OCI-LY7 (cell line): ENCODE measurements around the gene AK4. TPM values are rescaled to one million over a fixed set of nuclear protein-coding genes. Genes with fewer than 3 reads are reported as not detected.

Source experiments
- BruUV-seq: library from RNA; stranded (reverse); fragments of 400-500 nt; replicated peaks from 2 replicates; lab custom pipeline; 2021; lab: Mats Ljungman, UMichigan
- CTCF ChIA-PET: fragments of 300-600 bp; sonication (Branson Sonifier 250); formaldehyde crosslinking; loops from one replicate; lab custom pipeline; 2022; ENCODE audit warnings: antibody characterized with exemption; ENCODE audit not compliant: unreplicated experiment; lab: Charles Lee
- POLR2A ChIA-PET: fragments of 300-600 bp; sonication (Branson Sonifier 250); formaldehyde crosslinking; loops from one replicate; lab custom pipeline; 2022; ENCODE audit warnings: antibody characterized with exemption; lab: Charles Lee
- DNase-seq: peaks from one replicate; pipeline ENCODE4 v3.0.0-alpha.2; 2015; ENCODE audit warnings: low spot score
- H2AFZ ChIP-seq: fragments of 200-600 bp; sonication (generic), shearing (Covaris generic); 2 replicates; pipeline ENCODE4 v1.6.1; 2014; ENCODE audit warnings: mild to moderate bottlenecking, antibody characterized with exemption, low read length, moderate library complexity
- H3K27ac ChIP-seq: fragments of 200-600 bp; sonication (generic); 2 replicates; pipeline ENCODE4 v1.5.1; 2014; ENCODE audit warnings: mixed run types, low read depth, mild to moderate bottlenecking, moderate library complexity, low read length, inconsistent platforms; ENCODE audit not compliant: poor library complexity, severe bottlenecking
- H3K36me3 ChIP-seq: fragments of 200-600 bp; sonication (generic); 2 replicates; pipeline ENCODE4 v1.6.1; 2014; ENCODE audit warnings: mild to moderate bottlenecking, antibody characterized with exemption, low read length, moderate library complexity, mixed read lengths; ENCODE audit not compliant: insufficient read depth
- H3K4me1 ChIP-seq: fragments of 200-600 bp; sonication (generic); 2 replicates; pipeline ENCODE4 v1.5.1; 2014; ENCODE audit warnings: mild to moderate bottlenecking, low read length; ENCODE audit not compliant: insufficient read depth, poor library complexity, severe bottlenecking
- H3K4me2 ChIP-seq: fragments of 200-600 bp; sonication (generic); 2 replicates; pipeline ENCODE4 v1.6.1; 2014; ENCODE audit warnings: mild to moderate bottlenecking, low read length
- H3K4me3 ChIP-seq: fragments of 200-600 bp; sonication (generic); 2 replicates; pipeline ENCODE4 v1.5.1; 2014; ENCODE audit warnings: mild to moderate bottlenecking, low read depth, low read length; ENCODE audit not compliant: poor library complexity, severe bottlenecking
- H3K79me2 ChIP-seq: fragments of 200-600 bp; sonication (generic); 2 replicates; pipeline ENCODE4 v1.6.1; 2016; ENCODE audit warnings: low read depth, mild to moderate bottlenecking, low read length, moderate library complexity, mixed read lengths; ENCODE audit not compliant: insufficient read depth
- H3K9me2 ChIP-seq: fragments of 200-600 bp; sonication (generic); 2 replicates; pipeline ENCODE4 v1.6.1; 2016; ENCODE audit warnings: mild to moderate bottlenecking, low read length, mixed read lengths; ENCODE audit not compliant: insufficient read depth
- H3K9me3 ChIP-seq: fragments of 200-600 bp; sonication (generic); 2 replicates; pipeline ENCODE4 v1.6.1; 2014; ENCODE audit warnings: mild to moderate bottlenecking, mixed run types, low read length, mixed read lengths
- H4K20me1 ChIP-seq: fragments of 200-600 bp; sonication (generic); 2 replicates; pipeline ENCODE4 v1.6.1; 2014; ENCODE audit warnings: mild to moderate bottlenecking, antibody characterized with exemption, low read length, moderate library complexity, mixed read lengths; ENCODE audit not compliant: insufficient read depth
- CTCF ChIP-seq: fragments of 200-600 bp; sonication (generic); conservative IDR thresholded peaks from 2 replicates; pipeline ENCODE4 v1.5.1; 2014; ENCODE audit warnings: mild to moderate bottlenecking, antibody characterized with exemption, low read length, moderate library complexity, mixed read lengths
- EZH2phosphoT487 ChIP-seq: fragments of 200-600 bp; sonication (generic); IDR thresholded peaks from 2 replicates; pipeline ENCODE4 v1.6.1; 2018; ENCODE audit warnings: low read depth, borderline replicate concordance, mild to moderate bottlenecking, mixed run types, antibody characterized with exemption, low read length, moderate library complexity, mixed read lengths
- intact Hi-C: fragments of 100-400 bp; cut with micrococcal nuclease; formaldehyde crosslinking; loops from one replicate; pipeline ENCODE4 v1.10.0; 2022; ENCODE audit not compliant: unreplicated experiment
- total RNA-seq, 2 experiments: library from RNA; depleted of rRNA in 1 of 2; stranded (reverse); fragments of >200 nt in 1 of 2; shearing (Covaris generic) in 1 of 2; gene quantifications; 2 replicates each; pipeline ENCODE4 v1.2.3, GENCODE V29; 2014 to 2022

Gene AK4
- total RNA-seq, 2 experiments from 2014 or later, result 0.16 to 1.4 TPM

GRCh38 chr1:65231718-65232330 is 83.8 kb downstream of the AK4 start:
- no peaks in the 10 kb centered on the region for H3K4me1 ChIP-seq
- intact Hi-C loops, result loop anchor here (10.0 kb wide), 1 partner anchor 1013 kb away; no protein-coding TSS in a partner anchor
- no peaks in the 10 kb centered on the region for H3K36me3 ChIP-seq
- H2AFZ ChIP-seq, result no peak overlapping the region
- H3K79me2 ChIP-seq, result no peaks in the 10 kb centered on the region
- no peak for DNase-seq
- no TSS peak for BruUV-seq
- TF ChIP-seq EZH2phosphoT487 (no peak), CTCF (no peak)
- CTCF ChIA-PET, result no interaction called here
- H3K9me2 ChIP-seq, result no peaks in the 10 kb centered on the region
- H3K4me2 ChIP-seq, result no peak overlapping the region
- H3K4me3 ChIP-seq, result no peak overlapping the region
- H4K20me1 ChIP-seq, result no peaks in the 10 kb centered on the region
- H3K9me3 ChIP-seq, result no peaks in the 10 kb centered on the region
- H3K27ac ChIP-seq, result no peak overlapping the region
- POLR2A ChIA-PET, result interaction anchor here (0.6 to 1.1 kb wide), 5 partner anchors 205 to 791 kb away, joined by 3 read pairs; no protein-coding TSS in a partner anchor

DNA sequence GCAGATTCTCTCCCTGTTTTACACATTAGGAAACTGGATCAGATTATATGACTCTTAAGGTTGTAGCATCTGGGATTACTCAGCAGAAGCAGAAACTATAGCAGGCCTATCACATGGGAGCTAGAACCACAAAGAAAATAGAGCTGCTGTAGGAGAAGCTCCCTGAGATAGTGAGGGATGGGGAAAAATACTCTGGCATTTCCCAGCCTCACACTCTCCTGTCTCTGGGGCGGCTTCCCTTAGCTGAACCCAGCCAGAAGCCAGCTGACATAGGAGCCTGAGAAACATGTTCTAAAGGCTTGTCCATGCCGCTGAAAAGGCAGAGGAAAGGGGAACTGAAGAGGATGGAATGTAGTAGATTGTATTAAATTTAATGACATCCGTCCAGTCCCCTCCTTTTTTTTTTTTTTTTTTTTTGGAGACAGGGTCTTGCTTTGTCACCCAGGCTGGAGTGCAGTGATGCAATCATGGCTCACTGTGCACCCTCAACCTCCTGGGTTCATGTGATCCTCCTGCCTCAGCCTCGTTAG is 84.5 kb downstream of the AK4 start:
- H3K79me2 ChIP-seq, result no peaks in the 10 kb centered on the region
- H3K36me3 ChIP-seq, result no peaks in the 10 kb centered on the region
- POLR2A ChIA-PET, result interaction anchor here (0.6 to 0.7 kb wide), 4 partner anchors 170 to 792 kb away, joined by 3 to 7 read pairs (median 3); no protein-coding TSS in a partner anchor
- no TSS peak for BruUV-seq
- TF ChIP-seq CTCF (no peak), EZH2phosphoT487 (no peak)
- no peak overlapping the region for H2AFZ ChIP-seq
- no peaks in the 10 kb centered on the region for H4K20me1 ChIP-seq
- intact Hi-C loops, result loop anchor here (10.0 kb wide), 1 partner anchor 1012 kb away; no protein-coding TSS in a partner anchor
- DNase-seq, result no peak
- no peaks in the 10 kb centered on the region for H3K9me2 ChIP-seq
- H3K4me2 ChIP-seq, result no peak overlapping the region
- H3K9me3 ChIP-seq, result no peaks in the 10 kb centered on the region
- H3K4me3 ChIP-seq, result no peak overlapping the region
- CTCF ChIA-PET, result no interaction called here
- no peak overlapping the region for H3K27ac ChIP-seq
- H3K4me1 ChIP-seq, result no peaks in the 10 kb centered on the region

DNA sequence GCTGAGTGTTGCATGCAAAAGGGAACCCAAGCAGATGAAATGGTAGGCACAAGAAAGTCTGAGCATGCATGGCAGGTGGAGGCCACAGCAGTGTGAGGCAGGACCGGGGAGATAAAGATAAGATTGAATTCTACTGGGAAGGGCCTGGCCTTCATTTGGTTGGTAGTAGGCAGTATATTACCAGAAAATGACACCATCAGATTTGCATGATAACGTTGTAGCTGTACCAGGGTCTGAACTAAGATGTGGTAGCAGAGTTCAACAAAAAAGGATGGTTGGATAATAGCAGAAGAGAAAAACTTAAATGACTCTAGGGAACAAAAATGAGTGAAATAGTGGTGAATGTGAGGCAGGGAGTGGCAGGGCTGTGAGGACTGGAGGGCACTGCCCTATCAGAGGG is 85.8 kb downstream of the AK4 start:
- no peak overlapping the region for H2AFZ ChIP-seq
- ChIA-PET CTCF (no interaction called here), POLR2A (no interaction called here)
- intact Hi-C loops, result loop anchor here (10.0 kb wide), 1 partner anchor 1011 kb away; no protein-coding TSS in a partner anchor
- no TSS peak for BruUV-seq
- no peaks in the 10 kb centered on the region for H3K4me1 ChIP-seq
- no peaks in the 10 kb centered on the region for H3K36me3 ChIP-seq
- no peaks in the 10 kb centered on the region for H3K79me2 ChIP-seq
- no peak overlapping the region for H3K4me2 ChIP-seq
- H3K4me3 ChIP-seq, result no peak overlapping the region
- no peak for DNase-seq
- TF ChIP-seq CTCF (no peak), EZH2phosphoT487 (no peak)
- no peaks in the 10 kb centered on the region for H3K9me3 ChIP-seq
- H3K9me2 ChIP-seq, result no peaks in the 10 kb centered on the region
- no peaks in the 10 kb centered on the region for H4K20me1 ChIP-seq
- no peak overlapping the region for H3K27ac ChIP-seq
